Activated CD8-positive, alpha-beta memory T cell treated with anti-CD3 and anti-CD28 coated beads, Interleukin-2, amount 50 U/mL, for 24 hours (primary cell): Measurements from ENCODE around the gene MSL2.
"Not testable (repeated sequence)": the region's sequence is repeated elsewhere in the genome, so short reads cannot be mapped to it uniquely, and the experiment has no call there.

Experiments
- DNase-seq: peaks from one replicate; pipeline ENCODE4 v3.0.0-alpha.2; 2020; ENCODE audit errors: extremely low read depth

Gene MSL2

GRCh38 chr3:136193278-136194054 is 2.7 kb downstream of the MSL2 start:
- DNase-seq = no peak

GRCh38 chr3:136192831-136193230 is 3.3 kb downstream of the MSL2 start:
- no peak for DNase-seq

- not testable (repeated sequence) for DNase-seq
Measured at GRCh38 chr3:136192195-136192594, 3.9 kb downstream of the MSL2 start.

GRCh38 chr3:136189859-136190617 is 6.1 kb downstream of the MSL2 start:
- DNase-seq = no peak

GRCh38 chr3:136189043-136189442 is 7.1 kb downstream of the MSL2 start:
- no peak for DNase-seq

- DNase-seq = no peak
Measured at GRCh38 chr3:136187868-136188267, 8.3 kb downstream of the MSL2 start.

GRCh38 chr3:136186846-136187245 is 9.3 kb downstream of the MSL2 start:
- DNase-seq = no peak

GRCh38 chr3:136186344-136186743 is 9.8 kb downstream of the MSL2 start:
- no peak for DNase-seq

- no peak for DNase-seq
Measured at GRCh38 chr3:136184703-136185102, 11.4 kb downstream of the MSL2 start.

GRCh38 chr3:136181741-136182140 is 14.4 kb downstream of the MSL2 start:
- no peak for DNase-seq

GRCh38 chr3:136177876-136178275 is 18.3 kb downstream of the MSL2 start:
- DNase-seq = no peak

- no peak for DNase-seq
Measured at GRCh38 chr3:136173939-136174490, 22.1 kb downstream of the MSL2 start.

GRCh38 chr3:136171097-136171542 is 25.0 kb downstream of the MSL2 start:
- no peak for DNase-seq

- DNase-seq = not testable (repeated sequence)
Measured at GRCh38 chr3:136168236-136168635, 27.9 kb downstream of the MSL2 start.

- no peak for DNase-seq
Measured at GRCh38 chr3:136166507-136166906, 29.6 kb downstream of the MSL2 start.

- not testable (repeated sequence) for DNase-seq
Measured at GRCh38 chr3:136163607-136164006, 32.5 kb downstream of the MSL2 start.

GRCh38 chr3:136162322-136162721 is 33.8 kb downstream of the MSL2 start:
- no peak for DNase-seq

GRCh38 chr3:136161516-136161915 is 34.6 kb downstream of the MSL2 start:
- no peak for DNase-seq

GRCh38 chr3:136152963-136153362 is 43.2 kb downstream of the MSL2 start:
- no peak for DNase-seq

GRCh38 chr3:136152176-136152843 is 43.8 kb downstream of the MSL2 start:
- DNase-seq = no peak

- no peak for DNase-seq
Measured at GRCh38 chr3:136151219-136151618, 44.9 kb downstream of the MSL2 start.

GRCh38 chr3:136149667-136150066 is 46.5 kb downstream of the MSL2 start:
- no peak for DNase-seq
